Stimulated activated CD4-positive, alpha-beta T cell treated with anti-CD3 and anti-CD28 coated beads, Interleukin-2, amount 100 ng/mL, for 24 hours (primary cell): ENCODE measurements around the gene ELOVL2.
"Not testable (repeated sequence)": the region's sequence is repeated elsewhere in the genome, so short reads cannot be mapped to it uniquely, and the experiment has no call there.

ENCODE experiments used
- DNase-seq, 2 donors: peaks; one replicate each; pipeline ENCODE4 v3.0.0-alpha.2; 2020

Gene ELOVL2

DNA sequence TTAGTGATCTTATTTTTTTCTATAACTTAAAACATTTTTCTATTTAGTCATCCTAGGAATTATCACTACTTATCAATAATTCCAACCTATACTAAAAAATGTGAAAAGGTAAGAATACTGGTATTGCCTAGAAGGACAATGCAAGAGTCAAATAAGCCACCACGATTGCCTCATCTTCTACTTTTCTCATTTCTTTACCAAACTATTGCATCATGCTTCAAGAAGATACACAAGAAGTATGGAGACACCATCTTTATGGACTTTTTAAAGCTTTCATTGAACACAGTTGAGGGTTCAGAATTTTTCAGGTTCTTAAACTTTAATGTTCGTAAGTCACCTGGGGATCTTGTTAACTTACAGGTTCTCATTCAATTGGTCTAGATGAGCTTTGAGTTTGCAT is 25.9 kb downstream of the ELOVL2 start:
- DNase-seq: no peak

DNA sequence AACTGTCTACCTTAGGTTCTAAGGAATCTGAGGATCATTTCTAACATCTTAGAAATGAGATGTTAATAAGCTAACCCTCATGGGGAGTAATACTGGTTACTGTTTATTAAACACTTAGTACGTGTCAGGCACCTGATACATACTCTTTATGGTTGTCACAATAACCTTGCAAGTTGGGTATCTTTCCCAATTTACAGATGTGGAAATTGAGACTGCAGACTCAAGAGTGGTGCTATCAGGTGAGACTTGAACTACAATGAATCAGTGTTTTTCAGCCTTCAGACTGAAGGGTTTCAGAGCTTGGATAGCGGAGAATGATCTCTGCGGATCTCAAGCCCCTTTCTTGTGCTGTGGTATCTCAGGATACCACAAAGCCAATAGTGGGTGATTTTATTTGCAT is 27.0 kb downstream of the ELOVL2 start:
- DNase-seq: no peak

DNA sequence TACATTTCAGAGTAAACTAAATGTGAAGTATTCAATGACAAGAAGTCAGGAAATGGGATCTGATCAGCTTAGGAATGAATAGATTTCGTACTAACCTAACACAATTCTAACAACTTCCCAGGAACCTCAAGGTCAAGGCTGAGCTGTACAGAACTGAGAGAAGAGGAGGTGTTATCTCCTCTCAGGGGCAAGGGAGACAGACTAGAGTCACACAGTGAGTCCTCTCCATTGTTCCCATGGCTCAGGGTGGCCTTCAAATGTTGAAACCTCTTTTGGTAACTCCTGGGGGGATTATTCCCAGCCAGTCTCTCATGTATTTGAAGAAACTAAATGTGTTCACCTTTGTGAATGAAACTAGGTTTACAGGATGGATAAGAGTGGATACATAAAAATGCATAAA is 27.7 kb downstream of the ELOVL2 start:
- no peak for DNase-seq

DNA sequence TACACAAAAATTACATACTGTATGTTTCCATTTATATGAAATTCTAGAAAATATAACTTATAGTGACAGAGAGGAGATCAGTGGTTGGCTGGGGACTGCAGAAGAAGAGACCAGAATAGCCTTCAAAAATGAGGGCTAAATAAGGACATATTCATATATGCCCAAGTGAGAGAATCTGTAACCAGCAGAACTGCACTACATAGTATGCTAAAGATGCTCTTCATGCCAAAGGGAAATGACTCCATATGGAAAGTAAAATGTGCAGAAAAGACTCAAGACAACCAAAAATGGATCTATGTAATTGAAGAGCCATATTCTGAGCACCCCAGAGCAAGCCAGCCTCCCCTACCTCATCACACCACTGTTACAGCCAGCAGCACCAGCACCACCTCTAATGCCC is 29.0 kb downstream of the ELOVL2 start:
- no peak for DNase-seq

DNA sequence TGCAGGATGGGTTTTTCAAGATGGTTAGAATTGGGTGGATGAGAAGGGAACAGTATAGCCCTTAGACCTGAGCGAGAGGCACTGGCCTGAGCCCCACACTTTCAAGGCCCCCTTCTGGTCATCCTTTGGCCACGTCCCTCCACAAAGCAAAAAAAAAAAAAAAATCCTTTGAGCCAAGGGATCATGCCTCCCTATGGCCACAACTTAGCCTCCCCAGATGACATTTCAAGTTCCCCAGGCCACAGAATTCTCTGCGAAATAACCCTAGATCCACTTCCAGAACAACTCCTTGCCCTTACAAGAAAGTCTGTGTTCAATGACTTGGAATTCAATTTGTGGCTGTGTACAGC is 30.4 kb downstream of the ELOVL2 start:
- DNase-seq: no peak

DNA sequence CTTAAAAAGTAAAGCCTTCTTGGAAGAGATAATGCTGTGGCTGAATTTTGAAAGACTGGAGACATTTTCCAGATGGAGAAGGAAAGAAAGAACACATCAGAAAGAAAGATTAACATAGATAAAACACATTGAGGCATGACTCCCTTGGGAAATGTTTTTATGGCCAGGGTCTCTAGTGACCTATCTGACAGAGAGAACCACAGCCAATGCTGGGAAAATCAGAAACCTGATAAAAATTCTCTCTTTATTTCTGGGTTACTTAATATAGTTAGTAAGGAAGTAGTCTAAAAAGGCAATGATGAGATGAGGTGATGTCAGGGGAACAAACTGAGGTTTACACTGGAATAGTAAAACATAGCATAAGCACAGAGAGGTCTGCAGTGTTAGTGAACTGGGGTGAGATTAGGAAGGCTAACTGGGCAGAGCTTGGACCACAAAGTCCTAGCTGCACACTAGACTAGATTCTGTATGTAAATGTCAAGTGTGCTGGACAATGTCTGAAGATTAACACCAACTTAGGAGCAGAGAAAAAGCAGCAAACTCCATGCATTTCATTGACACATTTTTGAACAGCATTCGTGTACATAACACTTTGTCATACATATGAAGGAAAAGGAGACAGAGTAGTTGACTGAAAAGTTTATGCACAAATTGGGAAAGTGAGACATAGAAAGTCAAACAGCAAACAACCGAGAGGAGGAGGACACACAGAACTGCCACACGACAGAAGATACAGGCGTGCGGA is 31.0 kb downstream of the ELOVL2 start:
- no peak for DNase-seq

DNA sequence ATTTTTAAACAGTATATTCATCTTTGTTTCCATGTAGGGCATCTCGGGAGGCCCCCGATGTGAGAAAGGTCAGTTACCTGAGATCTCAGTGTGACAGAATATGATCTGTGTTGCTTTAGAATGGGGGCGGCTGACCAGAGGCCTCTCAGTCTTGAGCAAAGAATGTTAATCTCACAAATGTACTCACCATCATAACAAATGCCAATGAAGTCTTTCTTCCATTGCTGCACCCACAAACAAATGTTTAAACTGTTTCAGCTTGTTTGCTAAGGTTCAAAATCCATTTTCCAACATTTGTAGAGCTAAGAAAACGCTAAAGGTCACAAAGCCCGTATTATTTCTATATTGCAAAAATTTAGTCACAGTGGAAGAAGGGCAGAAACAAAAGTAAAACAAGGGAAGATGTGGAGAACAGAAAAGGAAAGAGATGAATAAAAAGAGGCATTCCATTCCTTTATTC is 31.8 kb downstream of the ELOVL2 start:
- DNase-seq: no peak

DNA sequence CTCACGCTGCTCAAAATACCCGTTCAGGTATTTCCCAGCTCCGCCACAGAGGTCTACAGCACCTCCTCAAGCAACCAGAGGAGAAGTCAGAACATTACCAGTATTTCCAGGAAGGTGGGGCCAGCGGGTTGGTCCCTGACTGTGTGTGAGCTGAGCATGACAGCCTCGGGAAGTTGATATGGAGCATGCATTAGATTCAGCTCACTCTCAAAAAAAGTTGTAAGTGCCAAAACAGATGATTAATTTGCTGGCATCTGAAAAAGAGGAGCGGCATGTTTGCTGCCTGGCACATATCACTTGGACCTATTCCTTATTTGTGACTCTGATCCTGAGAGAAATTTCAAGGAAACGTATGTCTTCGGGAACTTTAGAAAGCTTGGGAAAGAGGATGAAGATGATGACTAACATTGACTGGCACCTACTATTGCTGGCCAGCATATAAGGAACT is 32.3 kb downstream of the ELOVL2 start:
- no peak for DNase-seq

DNA sequence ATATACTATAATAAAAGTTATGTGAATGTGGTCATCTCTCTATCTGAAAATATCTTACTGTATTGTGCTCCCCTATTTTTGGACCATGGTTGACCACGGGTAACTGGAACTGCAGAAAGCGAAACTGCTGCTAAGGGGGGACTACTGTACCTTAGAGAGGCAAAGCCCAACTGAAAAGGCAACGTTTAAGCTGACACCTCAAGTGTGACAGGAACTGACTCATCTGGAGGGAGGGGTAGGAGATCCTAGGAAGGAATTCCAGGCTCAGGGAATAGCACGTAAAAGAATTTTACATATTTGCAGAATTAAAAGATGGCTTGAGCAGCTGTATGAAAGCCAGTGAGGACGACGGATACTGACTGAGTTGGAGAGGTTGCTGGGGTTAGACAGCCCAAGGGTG is 34.8 kb downstream of the ELOVL2 start:
- DNase-seq: no peak

DNA sequence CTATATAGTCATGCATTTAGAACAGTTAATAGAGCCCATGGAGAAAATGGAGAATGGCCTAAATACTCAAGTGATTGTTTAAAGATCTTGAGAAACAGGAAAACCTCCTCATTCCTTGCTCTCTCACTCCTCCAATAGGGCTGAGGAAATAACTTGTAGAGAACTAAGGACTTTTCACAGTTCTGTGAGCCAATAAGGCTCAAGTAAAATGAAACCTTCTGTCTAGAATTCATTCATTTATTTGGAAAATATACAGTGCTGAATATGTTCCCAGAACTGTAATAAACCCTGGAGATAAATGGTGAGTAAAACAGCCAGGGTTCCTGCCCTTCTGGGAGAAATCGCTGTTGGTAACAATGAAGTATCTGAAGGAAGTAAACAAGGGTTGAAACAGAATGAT is 35.3 kb downstream of the ELOVL2 start:
- no peak for DNase-seq

DNA sequence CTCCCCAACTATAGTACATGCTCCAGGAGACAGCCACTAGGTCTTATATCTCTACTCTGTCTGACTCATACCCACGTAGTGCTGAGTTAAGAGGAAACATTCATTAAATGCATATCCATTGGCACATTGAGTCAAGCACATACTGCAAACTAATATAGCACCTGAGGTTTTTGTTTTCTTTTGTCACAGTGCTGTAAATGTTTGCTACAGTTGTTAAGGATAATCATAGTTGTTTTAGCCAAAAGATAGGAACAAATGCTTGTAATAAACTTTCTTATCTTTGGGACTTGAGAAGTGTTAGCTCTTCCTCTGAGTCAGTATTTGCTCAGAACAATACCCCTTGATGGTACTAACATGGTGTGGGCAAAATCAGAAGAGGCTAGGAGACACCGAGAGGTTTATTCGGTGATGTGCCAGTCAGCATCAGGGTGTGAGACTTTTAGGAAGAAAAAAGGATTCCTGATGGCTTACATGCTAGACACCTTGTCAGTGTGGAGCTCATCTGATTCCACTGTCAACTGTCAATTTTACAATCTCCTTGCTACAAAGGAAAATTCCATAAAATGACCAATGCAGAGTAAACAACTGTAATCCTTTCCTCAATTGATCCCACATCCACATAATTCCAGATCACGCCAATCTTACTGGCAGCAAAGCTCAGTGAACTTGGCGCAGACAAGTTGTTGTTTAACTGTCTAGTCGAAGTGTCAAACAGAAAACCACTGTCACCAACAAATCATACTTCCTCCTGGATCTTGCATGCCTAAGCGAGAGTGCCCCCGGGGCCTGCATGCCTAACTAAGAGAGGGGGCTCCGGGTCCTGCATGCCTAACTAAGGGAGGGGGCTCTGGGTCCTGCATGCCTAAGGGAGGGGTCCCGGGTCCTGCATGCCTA is 36.1 kb downstream of the ELOVL2 start:
- DNase-seq: no peak

DNA sequence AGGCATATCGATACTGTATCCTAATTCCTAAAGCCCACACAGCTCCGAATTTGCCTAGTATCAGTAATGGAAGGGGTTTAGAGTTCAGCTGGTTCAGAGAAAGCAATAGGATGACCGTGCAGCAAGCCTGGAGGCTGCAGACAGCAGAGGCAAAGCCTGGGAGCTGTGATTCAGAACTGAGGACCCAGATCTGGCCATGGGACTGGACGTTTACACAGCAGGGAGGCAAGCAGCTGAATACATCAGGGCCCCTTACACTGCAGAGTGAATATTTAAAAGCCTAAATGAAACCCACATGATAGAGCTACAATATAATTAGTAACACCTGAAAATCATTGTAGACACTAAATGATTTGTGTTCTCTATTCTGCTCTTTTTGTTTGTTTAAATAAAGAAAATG is 38.0 kb downstream of the ELOVL2 start:
- no peak for DNase-seq

DNA sequence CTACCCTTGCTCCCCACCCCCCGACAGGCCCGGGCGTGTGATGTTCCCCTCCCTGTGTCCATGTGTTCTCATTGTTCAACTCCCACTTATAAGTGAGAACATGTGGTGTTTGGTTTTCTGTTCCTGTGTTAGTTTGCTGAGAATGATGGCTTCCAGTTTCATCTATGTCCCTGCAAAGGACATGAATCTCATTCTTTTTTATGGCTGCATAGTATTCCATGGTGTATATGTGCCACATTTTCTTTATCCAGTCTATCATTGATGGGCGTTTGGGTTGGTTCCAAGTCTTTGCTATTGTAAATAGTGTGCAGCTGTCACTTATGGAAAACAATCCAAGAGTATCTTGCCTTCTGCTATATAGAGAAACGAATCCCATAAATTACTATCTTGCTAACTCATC is 40.8 kb downstream of the ELOVL2 start:
- DNase-seq: not testable (repeated sequence)

DNA sequence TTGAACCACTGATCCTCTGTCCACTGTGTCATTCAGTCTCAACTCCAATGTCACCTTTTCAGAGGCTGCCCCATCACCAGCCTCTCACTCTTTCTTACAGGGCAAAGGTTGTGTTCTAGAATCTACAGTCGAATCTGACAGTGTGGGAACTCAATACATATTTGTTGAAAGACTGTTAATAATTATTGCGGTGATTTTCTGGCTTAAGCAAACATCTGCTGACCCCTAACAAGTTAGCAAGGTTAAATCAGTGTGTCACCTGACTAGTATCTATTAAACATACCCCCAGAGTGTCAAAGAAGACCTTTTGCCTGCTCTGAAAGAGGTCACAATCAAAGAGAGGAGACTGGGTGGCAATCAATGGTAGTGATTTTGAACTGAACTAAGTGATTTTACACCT is 41.9 kb downstream of the ELOVL2 start:
- no peak for DNase-seq

DNA sequence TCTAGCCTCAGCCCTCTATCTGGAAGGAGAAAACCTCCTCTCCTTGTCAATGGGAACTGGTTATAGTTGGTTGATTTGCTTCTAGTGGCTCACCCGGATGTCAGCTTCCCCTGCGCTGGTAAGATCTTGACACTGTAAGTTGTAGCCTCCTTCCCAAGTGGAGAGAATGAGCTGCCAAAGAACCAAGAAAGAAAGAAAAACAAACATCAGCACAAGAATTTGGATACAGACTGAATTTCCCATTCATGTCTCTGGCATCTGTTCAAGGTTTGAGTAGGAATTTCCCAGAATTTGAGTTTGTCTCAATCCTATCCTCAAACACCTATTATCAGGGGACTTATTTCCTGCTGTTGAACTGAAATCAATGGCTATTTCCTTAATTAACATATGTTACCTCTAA is 44.1 kb downstream of the ELOVL2 start:
- DNase-seq: no peak

DNA sequence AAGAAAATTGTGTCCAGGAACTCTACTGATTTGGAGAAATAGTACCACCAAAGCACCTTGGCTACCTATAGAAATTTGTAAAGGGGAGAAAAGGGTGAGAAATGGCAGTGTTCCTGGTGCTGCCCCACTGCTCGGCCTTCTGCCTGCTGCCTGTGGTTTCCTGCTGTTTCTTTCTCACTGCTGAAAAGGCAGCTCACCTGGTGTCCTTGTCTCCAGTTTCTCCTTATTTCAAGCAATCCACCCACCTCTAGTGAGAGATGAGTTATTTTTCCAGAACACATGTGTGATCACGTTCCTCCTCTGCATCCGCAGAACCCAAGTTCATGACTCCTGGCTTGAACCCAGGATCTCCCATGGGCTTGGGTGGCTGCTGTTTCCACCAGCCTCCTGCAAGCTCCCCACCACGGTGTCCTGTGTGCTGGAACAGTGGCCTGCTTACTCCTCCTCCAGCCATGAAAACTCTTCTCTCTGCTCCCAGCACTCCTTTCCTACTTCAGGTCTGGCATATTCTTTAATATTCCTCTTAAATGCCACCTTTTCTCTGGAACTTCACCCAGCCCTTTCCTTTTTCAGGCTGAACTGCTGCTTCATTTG is 48.9 kb downstream of the ELOVL2 start:
- no peak for DNase-seq

DNA sequence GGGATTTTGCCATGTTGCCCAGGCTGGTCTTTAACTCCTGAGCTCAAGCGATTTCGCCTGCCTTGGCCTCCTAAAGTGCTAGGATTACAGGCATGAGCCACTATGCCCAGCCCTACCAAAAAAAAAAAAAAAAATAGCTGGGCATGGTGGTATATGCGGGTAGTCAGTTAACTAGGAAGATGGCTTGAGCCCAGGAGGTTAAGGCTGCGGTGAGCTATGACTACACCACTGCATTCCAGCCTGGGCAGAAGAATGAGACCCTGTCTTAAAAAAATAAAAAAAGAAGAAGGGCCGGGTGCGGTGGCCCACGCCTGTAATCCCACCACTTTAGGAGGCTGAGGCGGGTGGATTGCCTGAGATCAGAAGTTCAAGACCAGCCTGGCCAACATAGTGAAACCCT is 50.2 kb downstream of the ELOVL2 start:
- DNase-seq: no peak

DNA sequence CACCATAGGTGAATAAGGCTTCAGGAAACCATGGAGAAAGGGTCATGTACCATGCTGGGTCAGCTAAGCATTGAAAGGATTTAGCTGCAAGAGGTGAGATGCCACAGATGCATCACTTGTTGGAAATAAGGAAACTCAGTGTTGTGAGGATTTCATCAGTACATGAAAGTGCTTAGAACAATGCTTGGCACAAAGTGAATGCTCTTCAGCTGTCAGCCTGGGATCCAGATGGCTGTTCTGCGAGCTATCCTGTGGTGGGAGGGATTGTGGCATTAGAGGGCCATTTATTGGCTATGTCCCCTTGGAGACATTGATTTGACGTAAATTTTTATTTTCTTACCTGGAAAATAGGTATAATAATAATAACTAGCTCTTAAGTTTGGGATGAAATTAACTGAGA is 53.0 kb downstream of the ELOVL2 start:
- DNase-seq: no peak

DNA sequence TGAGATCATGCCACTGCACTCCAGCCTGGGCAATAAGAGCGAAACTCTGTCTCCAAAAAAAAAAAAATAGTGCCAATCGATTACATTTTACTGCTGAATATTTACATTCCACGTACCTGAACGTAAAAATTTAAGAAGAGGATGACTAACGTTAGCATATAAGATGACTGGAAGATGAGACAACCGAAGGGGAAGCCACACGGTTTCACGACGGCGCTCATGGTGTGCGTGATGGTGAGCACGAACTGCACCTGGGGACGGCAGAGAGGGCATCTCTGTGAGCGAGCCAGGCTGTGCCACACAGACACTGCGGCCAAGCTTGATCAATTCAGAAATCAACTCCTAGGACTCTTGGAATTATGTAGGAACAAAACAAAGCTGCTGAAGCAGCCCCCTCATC is 54.5 kb downstream of the ELOVL2 start:
- no peak for DNase-seq

DNA sequence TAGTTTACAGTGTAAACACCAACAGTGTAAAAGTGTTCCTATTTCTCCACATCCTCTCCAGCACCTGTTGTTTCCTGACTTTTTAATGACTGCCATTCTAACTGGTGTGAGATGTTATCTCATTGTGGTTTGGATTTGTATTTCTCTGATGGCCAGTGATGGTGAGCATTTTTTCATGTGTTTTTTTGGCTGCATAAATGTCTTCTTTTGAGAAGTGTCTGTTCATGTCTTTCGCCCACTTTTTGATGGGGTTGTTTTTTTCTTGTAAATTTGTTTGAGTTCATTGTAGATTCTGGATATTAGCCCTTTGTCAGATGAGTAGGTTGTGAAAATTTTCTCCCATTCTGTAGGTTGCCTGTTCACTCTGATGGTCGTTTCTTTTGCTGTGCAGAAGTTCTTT is 59.1 kb downstream of the ELOVL2 start:
- DNase-seq: not testable (repeated sequence)

DNA sequence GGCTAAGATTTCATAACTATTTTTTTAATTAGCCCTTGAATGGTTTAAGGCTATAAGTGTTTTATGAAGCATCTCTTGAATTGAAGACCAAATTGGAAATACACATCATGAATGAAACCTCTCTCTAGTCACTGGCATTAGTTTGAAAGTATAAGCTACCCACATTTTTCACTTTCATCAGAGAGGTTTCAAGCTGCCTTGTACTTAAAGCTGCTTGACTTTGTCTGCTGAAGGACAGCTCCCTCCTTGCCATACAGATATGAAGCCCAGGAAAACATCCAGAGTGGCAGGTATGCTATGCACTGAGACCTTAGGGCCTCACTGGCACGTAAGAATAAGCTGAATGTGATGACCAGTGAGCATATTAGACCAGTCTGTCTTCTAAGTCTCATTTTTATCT is 62.7 kb downstream of the ELOVL2 start:
- no peak for DNase-seq

DNA sequence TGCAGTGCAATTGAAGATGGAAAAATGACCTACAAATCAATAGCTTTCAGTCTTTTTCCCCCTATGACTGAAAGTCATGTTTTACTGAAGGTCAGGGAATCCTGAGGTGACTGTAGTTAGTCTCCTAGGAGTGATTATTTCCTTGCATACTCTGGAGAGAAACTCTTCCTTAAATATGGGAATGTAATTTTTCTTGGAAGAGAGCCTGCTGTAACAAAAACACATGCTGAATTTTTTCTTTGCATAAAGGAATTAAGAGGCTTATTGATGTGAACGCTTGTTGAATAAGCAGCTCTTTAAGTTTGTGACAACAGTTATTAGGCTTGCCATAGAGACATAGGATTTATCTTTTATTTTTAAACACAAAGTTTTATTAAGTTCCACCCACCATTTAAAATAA is 64.5 kb downstream of the ELOVL2 start:
- no peak for DNase-seq

DNA sequence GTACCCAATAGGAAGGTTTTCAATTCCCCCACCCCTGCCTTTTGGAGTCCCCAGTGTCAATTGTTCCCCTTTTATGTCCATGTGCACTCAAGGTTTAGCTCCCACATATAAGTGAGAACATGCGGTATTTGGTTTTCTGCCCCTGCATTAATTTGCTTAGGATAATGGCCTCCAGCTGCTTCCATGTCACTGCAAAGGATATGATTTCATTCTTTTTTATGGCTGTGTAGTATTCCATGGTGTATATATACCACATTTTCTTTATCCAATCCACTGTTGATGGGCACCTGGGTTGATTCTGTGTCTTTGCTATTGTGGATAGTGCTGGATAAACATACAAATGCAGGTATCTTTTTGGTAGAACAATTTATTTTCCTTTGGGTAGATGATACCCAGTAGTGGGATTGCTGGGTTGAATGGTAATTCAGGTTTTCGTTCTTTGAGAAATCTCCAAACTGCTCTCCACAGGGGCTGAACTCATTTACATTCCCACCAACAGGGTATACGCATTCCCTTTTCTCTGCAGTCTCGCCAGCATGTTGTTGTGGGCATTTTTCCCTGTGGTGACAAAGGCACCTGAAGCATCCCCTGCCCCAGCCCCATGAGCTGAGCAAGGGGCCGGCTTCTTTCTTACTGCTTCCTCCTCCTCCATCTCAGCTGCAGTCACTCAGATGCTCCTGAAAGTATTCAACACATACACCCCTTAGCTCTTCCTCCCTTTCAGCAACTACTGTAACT is 66.7 kb downstream of the ELOVL2 start:
- no peak for DNase-seq
